ENCODE data around the gene RUVBL1.
"Not testable (repeated sequence)": the region's sequence is repeated elsewhere in the genome, so short reads cannot be mapped to it uniquely, and the experiment has no call there.

Gene RUVBL1

DNA sequence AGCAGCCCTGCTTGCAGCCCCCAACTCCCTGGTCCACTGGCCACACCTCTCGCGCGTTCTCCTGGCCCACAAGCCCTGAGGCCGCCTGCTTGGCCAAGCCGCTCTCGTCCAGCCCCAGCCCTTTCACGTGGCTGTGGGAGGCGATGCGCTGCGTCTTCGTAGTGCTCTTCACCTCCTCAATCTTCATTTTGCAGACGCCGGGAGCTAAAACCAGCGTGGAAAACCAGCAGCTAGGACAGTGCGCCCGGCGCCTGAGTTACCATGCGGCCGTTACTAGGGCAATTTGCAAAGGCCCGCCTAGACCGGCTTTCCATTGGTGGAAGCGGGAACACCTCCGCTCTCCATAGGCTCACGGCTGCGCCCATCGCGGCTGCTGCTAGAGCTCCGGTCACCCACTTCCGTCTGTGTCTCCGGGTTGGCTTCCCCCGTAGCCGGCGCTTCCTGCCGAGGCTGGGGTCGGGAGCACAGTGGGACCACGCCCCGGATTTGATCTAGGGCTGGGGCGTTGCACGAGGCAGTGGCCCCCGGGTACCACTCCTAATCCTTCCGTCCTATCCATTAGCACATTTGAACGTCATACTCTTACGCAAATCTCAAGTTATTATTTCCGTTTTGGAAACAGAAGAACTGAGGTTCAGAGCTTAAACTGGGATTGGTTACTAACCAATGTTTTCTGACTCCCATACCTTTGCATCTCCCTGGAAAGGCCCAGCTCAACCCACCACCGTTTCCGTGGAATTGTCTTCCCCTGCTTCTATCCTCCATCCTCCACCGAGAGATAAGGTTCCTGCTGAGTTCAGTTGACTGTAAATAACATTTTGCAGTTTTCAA, at the start of gene RUVBL1:
Gene RUVBL1, minus strand, starts transcription at position 275 of the 831 bp plus-strand sequence. Its CDS starts 88 bp downstream, at position 187.
- no peaks in the 10 kb centered on the region for H3K9me3 Mint-ChIP-seq
- DNase-seq (ENCODE audit: low spot score) = peak; percentile 96
- H3K27me3 Mint-ChIP-seq (ENCODE audit: low read depth) = peaks cover 5% of the 10 kb centered on the region
- peak within 1 kb of the TSS; percentile 99 for H3K4me3 Mint-ChIP-seq
- peaks cover 12% of the 10 kb centered on the region for H3K36me3 Mint-ChIP-seq (ENCODE audit: low read depth)
- peaks cover 18% of the 10 kb centered on the region for H3K4me1 Mint-ChIP-seq (ENCODE audit: low read depth)
- peak within 1 kb of the TSS; percentile 94 for H3K27ac Mint-ChIP-seq

DNA sequence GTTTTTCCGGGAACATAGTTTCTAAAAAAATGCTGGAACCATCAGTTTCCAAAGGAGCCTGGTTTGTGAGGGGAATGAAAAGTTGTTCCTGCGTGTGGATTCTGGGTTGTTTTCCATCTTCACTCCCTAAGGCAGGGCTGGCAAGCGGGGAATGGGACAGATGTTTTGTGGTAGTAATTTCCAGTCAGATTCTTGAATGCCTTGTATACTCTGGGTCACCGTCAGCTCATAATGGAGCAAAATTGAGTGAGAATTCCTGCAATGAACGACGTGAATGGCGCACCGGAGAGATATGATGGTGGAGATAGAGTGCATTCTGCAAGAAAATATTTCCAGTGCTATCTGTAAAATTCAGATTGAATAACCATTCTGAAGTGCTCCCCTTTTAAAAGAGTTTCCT, 49.6 kb upstream of the RUVBL1 start:
- Mint-ChIP-seq H3K36me3 (ENCODE audit: low read depth) (no peaks in the 10 kb centered on the region), H3K4me1 (ENCODE audit: low read depth) (peaks cover 7% of the 10 kb centered on the region), H3K27me3 (ENCODE audit: low read depth) (no peaks in the 10 kb centered on the region), H3K9me3 (no peaks in the 10 kb centered on the region), H3K27ac (no peak overlapping the region), H3K4me3 (no peak overlapping the region)
- no peak for DNase-seq (ENCODE audit: low spot score)

GRCh38 chr3:128170866-128171516, 47.4 kb upstream of the RUVBL1 start:
- Mint-ChIP-seq H3K4me1 (ENCODE audit: low read depth) (peaks cover 4% of the 10 kb centered on the region), H3K27ac (no peak overlapping the region), H3K9me3 (no peaks in the 10 kb centered on the region), H3K27me3 (ENCODE audit: low read depth) (no peaks in the 10 kb centered on the region), H3K36me3 (ENCODE audit: low read depth) (no peaks in the 10 kb centered on the region), H3K4me3 (no peak overlapping the region)
- no peak for DNase-seq (ENCODE audit: low spot score)

- H3K27me3 Mint-ChIP-seq (ENCODE audit: low read depth) = no peaks in the 10 kb centered on the region
- no peaks in the 10 kb centered on the region for H3K9me3 Mint-ChIP-seq
- no peak overlapping the region for H3K27ac Mint-ChIP-seq
- H3K36me3 Mint-ChIP-seq (ENCODE audit: low read depth) = no peaks in the 10 kb centered on the region
- no peak overlapping the region for H3K4me3 Mint-ChIP-seq
- no peak for DNase-seq (ENCODE audit: low spot score)
- peaks cover 2% of the 10 kb centered on the region for H3K4me1 Mint-ChIP-seq (ENCODE audit: low read depth)
Measured at GRCh38 chr3:128168836-128169235, 45.2 kb upstream of the RUVBL1 start.

GRCh38 chr3:128167973-128168674, 44.5 kb upstream of the RUVBL1 start:
- no peak overlapping the region for H3K27ac Mint-ChIP-seq
- no peaks in the 10 kb centered on the region for H3K9me3 Mint-ChIP-seq
- H3K4me1 Mint-ChIP-seq (ENCODE audit: low read depth) = peaks cover 2% of the 10 kb centered on the region
- H3K27me3 Mint-ChIP-seq (ENCODE audit: low read depth) = no peaks in the 10 kb centered on the region
- DNase-seq (ENCODE audit: low spot score) = no peak
- H3K4me3 Mint-ChIP-seq = no peak overlapping the region
- H3K36me3 Mint-ChIP-seq (ENCODE audit: low read depth) = peaks cover 1% of the 10 kb centered on the region

- Mint-ChIP-seq H3K4me1 (ENCODE audit: low read depth) (peaks cover 2% of the 10 kb centered on the region), H3K27ac (no peak overlapping the region), H3K9me3 (no peaks in the 10 kb centered on the region), H3K27me3 (ENCODE audit: low read depth) (no peaks in the 10 kb centered on the region), H3K36me3 (ENCODE audit: low read depth) (peaks cover 1% of the 10 kb centered on the region), H3K4me3 (no peak overlapping the region)
- no peak for DNase-seq (ENCODE audit: low spot score)
Measured at GRCh38 chr3:128167646-128167972, 44.0 kb upstream of the RUVBL1 start.

DNA sequence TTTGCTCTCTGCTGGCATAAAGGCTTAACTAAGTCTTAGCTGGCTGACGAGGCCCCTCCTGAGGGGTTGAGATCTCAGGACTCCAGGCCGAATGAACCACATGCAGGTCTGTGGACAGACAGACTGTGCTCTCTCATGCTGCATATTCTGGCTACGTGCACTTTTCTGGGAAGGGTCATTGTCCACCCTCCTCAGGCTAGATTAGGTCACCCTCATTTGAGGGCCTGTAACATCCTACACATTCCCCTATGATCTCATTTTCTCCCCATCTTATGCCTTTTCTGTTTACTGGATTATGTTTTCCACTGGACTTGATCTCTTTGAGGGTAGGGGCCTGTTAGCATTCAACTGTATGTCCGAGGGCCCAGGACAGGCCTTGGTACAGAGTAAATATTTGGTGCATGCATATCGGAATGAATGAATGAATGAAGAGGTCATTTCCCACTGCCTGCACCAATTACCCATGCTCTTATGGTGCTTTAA, 43.4 kb upstream of the RUVBL1 start:
- DNase-seq (ENCODE audit: low spot score) = no peak
- Mint-ChIP-seq H3K27me3 (ENCODE audit: low read depth) (no peaks in the 10 kb centered on the region), H3K4me3 (no peak overlapping the region), H3K27ac (no peak overlapping the region), H3K9me3 (no peaks in the 10 kb centered on the region), H3K36me3 (ENCODE audit: low read depth) (peaks cover 3% of the 10 kb centered on the region), H3K4me1 (ENCODE audit: low read depth) (peaks cover 2% of the 10 kb centered on the region)

- no peaks in the 10 kb centered on the region for H3K9me3 Mint-ChIP-seq
- H3K27ac Mint-ChIP-seq = no peak overlapping the region
- no peaks in the 10 kb centered on the region for H3K27me3 Mint-ChIP-seq (ENCODE audit: low read depth)
- H3K4me1 Mint-ChIP-seq (ENCODE audit: low read depth) = no peaks in the 10 kb centered on the region
- no peak overlapping the region for H3K4me3 Mint-ChIP-seq
- DNase-seq (ENCODE audit: low spot score) = no peak
- H3K36me3 Mint-ChIP-seq (ENCODE audit: low read depth) = peaks cover 3% of the 10 kb centered on the region
Measured at GRCh38 chr3:128163432-128163831, 39.8 kb upstream of the RUVBL1 start.

- DNase-seq (ENCODE audit: low spot score) = no peak
- Mint-ChIP-seq H3K9me3 (no peaks in the 10 kb centered on the region), H3K36me3 (ENCODE audit: low read depth) (peaks cover 23% of the 10 kb centered on the region), H3K4me1 (ENCODE audit: low read depth) (peaks cover 4% of the 10 kb centered on the region), H3K27me3 (ENCODE audit: low read depth) (no peaks in the 10 kb centered on the region), H3K4me3 (no peak overlapping the region), H3K27ac (no peak overlapping the region)
Measured at GRCh38 chr3:128160661-128161060, 37.0 kb upstream of the RUVBL1 start.

DNA sequence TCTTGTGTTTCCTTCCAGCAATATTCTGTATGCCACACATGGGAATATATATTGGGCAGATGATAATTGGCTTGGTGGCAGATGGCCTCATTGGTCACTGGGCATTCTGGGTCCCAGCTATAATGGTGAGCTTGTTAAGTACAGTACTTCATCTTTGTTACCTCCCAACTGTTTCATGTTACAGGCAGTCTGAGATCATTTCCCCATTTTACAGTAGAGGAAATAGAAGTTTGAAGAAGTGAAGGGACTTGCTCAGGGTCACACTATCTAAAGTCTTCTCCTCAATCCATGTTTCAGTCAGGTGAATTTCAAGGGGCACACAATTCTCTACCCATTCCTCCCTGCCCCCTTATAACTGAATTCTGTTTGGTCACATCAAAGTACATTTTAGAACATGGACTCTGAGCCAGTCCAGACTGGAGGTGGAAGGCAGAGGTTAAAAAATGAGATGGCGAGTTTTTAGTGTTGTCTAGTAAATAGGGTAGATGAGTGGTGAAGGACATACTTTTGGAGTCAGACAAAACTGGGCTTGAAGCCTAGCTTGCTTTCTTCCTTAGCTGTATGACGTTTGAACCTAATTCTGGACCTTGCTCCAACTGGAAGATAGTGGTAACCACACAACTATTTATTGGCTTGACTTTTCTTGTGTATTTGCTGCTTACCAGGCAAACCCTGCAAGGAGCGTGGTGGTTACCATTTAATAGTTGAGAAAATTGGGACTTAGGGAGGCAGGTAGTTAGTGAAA, 32.2 kb upstream of the RUVBL1 start:
- H3K4me1 Mint-ChIP-seq (ENCODE audit: low read depth) = peaks cover 20% of the 10 kb centered on the region
- no peaks in the 10 kb centered on the region for H3K27me3 Mint-ChIP-seq (ENCODE audit: low read depth)
- H3K9me3 Mint-ChIP-seq = no peaks in the 10 kb centered on the region
- no peak overlapping the region for H3K4me3 Mint-ChIP-seq
- peaks cover 21% of the 10 kb centered on the region for H3K36me3 Mint-ChIP-seq (ENCODE audit: low read depth)
- DNase-seq (ENCODE audit: low spot score) = no peak
- H3K27ac Mint-ChIP-seq = no peak overlapping the region

DNA sequence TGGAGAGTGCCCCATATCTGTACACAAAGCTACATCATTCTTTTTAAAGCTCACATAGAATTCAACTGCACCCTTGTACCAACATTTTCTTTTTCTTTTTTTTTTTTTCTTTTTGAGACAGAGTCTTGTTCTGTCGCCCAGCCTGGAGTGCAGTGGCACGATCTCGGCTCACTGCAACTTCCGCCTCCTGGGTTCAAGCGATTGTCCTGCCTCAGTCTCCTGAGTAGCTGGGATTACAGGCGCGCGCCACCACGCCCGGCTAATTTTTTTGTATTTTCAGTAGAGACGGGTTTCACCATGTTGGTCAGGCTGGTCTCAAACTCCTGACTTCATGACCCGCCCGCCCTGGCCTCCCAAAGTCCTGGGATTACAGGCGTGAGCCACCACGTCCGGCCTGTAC, 30.7 kb upstream of the RUVBL1 start:
- H3K27me3 Mint-ChIP-seq (ENCODE audit: low read depth); H3K9me3 Mint-ChIP-seq; DNase-seq (ENCODE audit: low spot score): not testable (repeated sequence)
- Mint-ChIP-seq H3K4me3 (peak overlapping the region; percentile 89), H3K36me3 (ENCODE audit: low read depth) (peaks cover 21% of the 10 kb centered on the region), H3K4me1 (ENCODE audit: low read depth) (peaks cover 20% of the 10 kb centered on the region), H3K27ac (peak overlapping the region; percentile 68)

GRCh38 chr3:128153156-128154041, 29.8 kb upstream of the RUVBL1 start, which contains the start of gene EEFSEC:
TSS of gene EEFSEC (plus strand) at chr3:128153481. CDS start at chr3:128153508, 27 bp downstream.
- Mint-ChIP-seq H3K27me3 (ENCODE audit: low read depth) (no peaks in the 10 kb centered on the region), H3K27ac (peak within 1 kb of the TSS; percentile 92), H3K36me3 (ENCODE audit: low read depth) (peaks cover 21% of the 10 kb centered on the region), H3K4me3 (peak within 1 kb of the TSS; percentile 89), H3K4me1 (ENCODE audit: low read depth) (peaks cover 20% of the 10 kb centered on the region), H3K9me3 (no peaks in the 10 kb centered on the region)
- peak; percentile 86 for DNase-seq (ENCODE audit: low spot score)
